AML-193 (cell line): Measurements from ENCODE around the gene CNOT2.

ENCODE experiments used
- DNase-seq, 2 experiments: peaks; one replicate each; lab custom pipeline; 2025; lab: John Stamatoyannopoulos, UW

The CNOT2 gene, protein sequence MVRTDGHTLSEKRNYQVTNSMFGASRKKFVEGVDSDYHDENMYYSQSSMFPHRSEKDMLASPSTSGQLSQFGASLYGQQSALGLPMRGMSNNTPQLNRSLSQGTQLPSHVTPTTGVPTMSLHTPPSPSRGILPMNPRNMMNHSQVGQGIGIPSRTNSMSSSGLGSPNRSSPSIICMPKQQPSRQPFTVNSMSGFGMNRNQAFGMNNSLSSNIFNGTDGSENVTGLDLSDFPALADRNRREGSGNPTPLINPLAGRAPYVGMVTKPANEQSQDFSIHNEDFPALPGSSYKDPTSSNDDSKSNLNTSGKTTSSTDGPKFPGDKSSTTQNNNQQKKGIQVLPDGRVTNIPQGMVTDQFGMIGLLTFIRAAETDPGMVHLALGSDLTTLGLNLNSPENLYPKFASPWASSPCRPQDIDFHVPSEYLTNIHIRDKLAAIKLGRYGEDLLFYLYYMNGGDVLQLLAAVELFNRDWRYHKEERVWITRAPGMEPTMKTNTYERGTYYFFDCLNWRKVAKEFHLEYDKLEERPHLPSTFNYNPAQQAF

DNA sequence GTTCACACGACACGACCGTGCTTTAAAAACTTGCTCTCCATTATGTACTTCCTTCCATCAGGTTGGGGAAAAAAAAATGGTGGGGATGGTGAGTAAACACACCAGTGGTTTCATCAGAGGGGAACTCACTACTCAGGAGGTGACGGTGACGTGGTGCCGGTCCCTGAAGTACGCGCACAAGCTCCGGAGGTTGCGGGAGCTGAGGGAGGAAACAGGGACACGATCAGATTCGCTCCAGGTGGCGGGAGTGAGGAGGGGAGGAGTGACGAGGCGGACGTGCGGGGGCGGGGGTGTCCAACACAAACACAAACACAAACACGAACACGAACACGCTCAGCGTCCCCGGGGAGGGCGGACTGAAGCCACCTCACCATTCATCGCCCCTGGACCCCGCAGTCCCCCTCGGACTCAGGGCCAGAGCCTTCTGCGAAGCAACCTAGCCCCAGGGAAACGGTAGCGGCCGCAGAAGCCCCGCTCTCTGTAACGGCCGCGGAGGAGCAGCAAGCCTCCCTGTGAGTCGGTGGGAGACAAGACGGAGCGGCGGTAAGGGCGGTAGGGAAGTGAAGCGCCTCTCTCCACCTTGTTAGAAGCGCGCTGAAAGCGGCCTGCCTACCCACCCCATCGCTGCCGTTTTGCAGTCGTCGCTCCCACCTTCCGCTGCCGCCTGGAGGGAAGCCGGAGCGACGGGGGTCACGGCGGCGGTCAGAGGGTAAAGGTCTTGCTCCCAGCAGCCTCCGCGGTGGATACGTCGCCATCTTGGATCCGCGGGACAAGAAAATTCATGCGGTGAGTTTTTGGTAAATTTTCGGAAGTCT lies at the start of gene CNOT2:
Gene CNOT2 (plus strand): TSS at position 739 of the 815 bp plus-strand sequence. CDS start 34,794 bp downstream, outside the sequence.
- peak; percentile 79 to 82 for DNase-seq

DNA sequence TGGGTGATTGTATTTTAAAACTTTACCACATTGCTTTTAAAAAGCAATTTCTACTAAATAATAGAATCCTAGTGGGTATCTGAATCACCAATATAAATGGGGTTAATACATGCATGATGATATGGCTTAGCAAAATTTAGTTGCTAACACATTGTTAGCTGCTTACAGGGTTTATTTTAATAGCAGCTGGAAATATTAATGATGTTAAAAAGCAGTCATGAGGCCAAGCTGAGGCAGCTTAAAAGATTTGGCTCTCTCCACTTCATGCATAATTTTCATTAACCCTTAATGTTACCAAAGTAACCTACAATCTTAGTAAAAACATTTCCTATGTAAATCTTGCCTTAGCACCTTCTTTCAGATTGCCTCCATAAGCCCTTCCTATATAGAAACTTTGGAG lies 49.2 kb upstream of the CNOT2 start:
- DNase-seq, result no peak

DNA sequence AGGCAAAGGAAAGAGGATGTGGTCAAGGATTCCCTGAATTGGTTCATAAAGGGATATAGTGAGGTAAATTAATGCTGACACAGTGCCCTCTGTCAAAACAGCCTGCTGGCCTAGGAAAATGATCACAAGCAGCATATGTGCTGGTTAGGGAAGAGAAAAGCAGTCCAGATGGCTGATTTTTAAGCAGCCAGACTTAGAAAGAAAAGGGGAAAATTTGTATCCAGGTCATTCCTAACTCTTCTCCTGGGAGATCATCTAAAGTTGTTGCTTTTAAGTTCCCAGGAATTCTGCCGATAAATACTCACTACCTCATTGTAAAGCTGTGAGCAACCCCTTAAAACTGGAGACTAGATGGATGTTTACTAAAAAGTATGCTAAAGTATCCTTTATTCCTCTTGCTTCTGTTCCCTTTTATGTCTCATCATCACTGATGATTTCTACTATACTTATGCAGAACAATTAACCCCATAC lies 46.4 kb upstream of the CNOT2 start:
- DNase-seq, result no peak

DNA sequence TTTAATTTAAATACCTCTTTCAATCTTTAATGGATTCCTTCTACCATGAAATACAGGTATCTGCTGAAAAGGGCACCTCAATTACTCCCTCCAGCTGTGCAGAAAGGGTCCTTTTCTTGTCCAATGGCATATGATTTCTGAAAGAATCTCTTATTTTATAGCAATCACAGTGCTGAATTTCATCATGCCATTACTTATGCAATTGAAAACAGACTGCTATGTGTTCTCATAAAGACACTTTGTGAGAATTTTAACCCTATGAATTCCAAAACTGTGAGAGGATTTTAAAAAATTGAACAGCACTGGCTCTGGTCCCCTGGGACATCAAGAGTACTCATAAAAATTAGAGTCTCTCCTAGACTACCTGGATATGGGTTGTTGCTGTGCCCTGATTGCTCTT lies 45.9 kb upstream of the CNOT2 start:
- no peak for DNase-seq

DNA sequence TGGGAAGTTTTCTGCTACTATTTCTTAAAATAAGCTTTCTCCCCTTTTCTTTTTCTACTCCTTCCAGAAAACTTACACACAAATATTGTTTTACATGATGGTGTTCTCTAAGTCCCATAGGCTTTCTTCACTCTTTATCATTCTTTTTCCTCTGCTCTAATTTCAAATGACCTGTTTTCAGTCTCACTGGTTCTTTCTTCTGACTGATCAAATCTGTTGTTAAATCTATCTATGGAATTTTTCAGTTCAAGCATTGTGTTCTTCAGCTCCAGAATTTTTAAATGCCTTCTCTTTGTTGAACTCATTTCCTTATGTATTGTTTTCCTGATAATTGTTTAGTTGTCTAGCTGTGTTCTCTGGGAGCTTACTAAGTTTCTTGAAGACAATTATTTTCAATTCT lies 29.5 kb upstream of the CNOT2 start:
- DNase-seq, result no peak

DNA sequence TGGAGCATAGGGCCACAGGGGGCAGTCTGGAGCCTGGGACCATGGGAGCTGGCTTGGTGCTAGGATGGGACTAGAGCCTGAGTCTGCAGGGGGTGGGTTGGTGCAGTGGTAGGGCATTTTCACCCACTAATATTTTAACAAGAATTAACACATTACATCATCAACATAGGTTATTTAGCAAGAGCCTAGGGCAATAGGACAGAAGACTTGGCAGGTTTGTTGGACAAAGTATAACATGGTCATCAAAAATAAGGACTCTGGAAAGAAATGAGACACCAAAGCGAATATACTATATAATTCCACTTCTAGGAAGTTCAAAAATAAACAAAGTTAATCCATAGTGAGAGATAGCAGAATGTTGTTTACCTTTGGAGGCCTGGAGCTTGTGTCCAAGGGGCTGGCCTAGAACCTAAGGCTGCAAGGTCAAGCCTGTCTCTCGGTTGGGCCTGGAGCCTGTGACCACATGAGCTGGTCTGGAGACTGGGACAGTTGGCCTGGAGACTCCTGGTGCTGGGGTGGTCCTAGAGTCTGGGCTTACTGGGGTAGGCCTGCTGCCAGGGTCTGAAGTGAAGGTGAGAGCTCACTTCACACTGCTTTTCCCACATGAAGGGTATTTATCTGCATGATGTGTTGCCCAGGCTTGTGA lies 28.1 kb upstream of the CNOT2 start:
- DNase-seq, result no peak

DNA sequence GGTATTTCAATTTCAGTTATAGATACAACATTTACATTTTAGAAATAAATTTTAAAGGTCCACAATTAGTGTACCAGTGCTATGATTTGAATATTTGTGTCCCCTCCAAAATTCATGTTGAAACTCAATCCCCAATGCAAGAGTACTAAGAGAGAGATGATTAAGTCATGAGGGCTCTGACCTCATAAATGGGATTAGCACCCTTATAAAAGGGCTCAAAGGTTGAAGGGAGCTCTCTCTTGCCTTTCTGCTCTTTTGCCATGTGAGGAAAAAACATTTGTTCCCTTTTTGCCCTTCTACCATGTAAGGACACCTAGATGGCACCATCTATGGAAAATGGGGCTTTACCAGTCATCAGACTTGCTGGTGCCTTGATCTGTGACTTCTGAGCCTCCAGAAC lies 25.8 kb upstream of the CNOT2 start:
- DNase-seq, result no peak

DNA sequence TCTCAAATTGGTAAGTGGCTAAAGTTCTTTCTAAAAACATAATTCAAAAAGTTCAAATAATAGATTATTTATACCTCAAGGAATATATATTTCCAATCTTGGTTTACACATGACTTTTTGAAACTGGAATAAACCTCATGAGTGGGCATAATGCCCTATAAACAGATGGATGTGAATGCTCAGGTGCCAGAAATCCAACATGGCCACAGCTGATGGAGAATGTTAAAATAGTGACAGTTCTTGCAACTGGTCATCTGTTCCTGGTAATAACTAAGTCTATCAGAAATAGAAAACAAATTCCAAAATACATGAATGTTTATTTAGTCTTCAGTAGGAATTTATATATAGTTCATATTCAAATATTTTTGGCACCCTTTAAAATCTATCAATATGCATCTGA lies 21.6 kb upstream of the CNOT2 start:
- DNase-seq, result no peak

DNA sequence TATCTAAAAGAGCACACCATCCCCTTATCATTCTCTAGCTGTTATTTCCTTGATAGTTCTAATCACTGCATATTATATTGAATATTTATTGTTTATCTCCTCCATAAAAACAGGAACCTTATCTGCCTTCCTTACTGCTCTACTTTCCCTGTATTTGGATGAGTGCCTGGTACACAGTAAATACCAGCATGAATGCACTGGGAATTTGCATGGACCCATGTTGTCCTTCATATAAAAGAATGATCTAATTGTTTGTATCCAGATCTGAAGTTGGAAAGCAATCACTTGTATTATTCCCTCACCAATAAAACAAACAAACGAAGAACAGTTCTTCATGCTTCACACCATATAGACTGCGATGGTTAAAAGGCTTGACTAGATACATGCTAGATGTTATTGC lies 15.3 kb upstream of the CNOT2 start:
- no peak for DNase-seq

DNA sequence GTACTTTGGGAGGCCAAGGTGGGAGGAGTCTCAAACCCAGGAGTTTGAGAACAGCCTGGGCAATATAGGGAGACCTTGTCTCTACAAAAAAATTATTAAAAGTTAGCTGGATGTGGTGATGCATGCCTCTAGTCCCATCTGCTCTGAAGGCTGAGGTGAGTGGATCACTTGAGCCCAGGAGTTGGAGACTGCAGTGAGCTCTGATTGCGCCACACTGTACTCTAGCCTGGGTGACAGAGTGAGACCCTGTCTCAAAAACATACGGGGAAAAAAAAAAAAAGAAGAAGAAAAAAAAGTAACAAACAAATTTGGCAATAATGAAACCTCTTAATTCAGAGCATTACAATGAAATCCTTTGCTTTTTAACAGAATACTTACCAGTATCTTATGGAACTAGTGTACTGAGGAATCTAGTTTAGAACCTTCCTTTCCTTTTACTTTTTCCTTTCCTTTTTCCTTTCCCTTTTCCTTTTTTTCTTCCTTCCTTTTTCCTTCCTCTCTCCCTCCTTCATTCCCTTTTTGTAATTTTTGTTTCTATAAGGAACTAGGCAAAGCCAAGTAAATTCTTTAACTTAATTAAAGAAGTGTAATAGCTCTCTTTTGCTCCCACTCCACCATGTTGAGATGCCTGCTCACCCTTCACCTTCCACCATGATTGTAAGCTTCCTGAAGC lies 12.2 kb upstream of the CNOT2 start:
- no peak for DNase-seq

DNA sequence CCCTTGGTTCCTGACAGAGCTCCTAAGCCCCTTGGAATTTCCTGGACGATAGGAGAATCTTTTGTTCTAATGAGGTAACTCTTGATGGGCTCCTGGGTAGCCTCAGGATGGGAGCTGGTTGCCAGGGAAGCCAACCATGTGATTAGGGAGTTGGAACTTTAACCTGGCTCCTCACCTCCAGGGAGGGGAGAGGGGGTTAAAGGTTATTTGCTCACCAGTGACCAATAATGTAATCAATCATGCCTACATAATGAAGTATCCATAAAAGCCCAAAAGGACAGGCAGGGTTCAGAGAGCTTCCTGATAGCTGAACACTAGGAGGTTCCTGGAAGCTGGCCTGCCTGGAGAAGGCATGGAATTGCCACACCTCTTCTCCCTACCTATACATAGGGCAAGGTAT lies 6.2 kb upstream of the CNOT2 start:
- DNase-seq, result no peak

DNA sequence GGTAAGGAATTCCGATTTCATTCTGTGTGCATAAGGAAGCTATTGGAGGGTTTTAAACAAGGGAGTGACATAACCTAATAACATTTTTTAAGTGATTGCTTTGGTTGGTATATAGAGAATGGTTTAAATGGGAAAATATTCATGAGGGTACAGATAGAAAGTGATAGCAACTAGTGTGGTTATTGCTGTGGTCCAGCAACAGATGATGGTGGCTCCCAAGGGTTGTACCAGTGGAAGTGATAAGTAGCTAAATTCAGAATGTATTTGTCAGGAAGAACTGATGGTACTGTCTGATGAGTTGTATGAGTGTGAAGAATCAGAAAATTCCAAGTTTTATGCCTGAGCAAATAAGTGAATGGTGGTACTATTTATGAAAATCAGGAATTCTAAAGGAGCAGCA lies 2.6 kb upstream of the CNOT2 start:
- DNase-seq, result no peak

DNA sequence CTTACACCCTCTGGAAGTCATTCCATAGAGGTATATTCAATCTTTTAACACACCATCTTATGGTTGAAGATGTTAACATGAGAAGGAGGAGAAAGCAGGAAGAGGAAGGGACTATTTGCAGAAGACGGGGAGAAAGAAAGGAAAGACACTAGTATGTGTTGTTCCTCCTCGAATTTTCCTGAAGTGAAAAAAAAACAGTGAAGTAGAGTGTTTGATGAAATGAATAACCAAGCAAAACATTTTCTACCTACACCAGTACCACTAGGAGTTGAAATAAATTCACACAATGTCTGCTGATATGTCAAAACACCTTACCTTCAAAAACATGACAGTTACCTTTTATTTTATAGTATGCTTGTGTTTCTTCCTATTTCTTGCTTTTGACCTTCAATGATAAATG lies 1.4 kb upstream of the CNOT2 start:
- no peak for DNase-seq

DNA sequence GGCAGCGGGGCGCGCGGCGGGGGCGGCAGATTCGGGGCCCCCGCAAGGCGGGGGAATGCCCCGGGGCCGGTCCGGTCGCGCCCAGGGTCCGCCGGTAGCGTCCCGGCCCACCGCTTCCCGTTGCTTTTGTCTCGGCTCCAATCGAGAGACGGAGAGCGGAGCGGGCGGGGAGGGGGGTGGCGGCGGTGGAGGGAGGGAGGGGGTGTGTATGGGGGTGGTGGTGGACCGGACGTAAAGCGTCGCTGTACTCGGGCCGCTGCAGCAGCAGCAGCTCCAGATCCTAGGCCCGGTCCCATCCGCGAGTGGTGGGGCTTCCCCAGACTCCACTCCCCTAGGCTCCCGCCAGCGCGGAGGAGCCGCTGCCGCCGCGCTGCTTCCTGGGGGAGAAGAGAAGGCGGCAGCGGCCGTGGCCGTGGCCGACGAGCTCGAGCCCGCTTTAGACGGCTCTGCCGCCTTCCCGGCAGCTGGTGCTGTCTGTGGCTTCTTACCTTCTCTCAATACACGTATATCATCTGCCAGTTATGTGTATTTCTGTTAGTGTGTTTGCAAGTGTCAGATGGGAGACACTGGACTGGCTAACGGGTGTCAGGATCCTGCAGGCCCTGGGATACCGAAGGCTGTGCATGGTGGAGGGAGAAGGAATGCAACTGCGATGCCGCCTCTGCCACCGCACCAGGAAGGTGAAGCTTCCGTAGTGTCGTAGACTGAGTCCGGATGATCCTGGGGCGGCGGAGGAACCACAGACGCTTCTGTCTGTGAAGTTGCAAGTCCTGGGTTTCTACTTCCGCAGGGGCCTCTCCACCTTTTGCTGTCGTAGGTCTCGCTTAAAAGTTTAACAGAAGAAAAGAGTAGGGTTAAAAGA lies 508 bp downstream of the CNOT2 start:
- DNase-seq, result peak in 1 of 2 experiments; percentile 37

DNA sequence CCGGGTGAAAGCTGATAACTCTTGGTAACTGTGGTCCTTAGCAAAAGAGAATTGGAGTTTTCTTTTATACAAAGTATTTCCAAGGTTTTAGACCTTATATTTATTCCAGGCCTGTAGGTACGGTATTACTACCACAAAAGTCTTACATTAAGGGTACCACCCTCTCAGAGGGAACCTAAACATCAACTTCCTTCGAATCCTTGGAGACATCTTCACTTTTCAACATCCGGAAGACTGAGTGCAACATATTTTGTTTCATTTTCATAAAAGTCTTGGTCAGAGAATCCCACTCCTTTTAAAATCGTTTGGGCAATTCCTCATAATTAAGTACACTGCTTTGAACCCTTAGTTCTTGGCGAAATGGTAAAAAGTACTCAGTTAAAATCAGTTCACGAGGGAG lies 1.2 kb downstream of the CNOT2 start:
- DNase-seq, result no peak

DNA sequence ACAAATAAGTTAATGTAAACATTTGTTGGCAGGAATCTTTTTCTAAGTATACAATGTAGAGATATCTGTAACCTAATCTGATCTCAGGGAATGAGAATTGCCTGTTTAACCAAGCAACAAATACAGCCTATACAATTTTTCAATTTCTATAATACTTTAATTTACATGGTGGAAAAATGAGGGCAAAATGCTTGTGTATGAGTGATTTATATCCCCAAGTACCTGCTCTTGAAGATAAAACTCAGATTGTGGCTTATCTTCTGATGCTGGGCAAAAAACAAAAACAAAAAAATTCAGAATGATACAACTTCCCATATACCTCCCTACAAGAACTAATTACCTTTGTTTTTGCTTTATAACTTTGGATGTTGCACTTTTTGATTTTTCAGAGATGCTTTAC lies 2.2 kb downstream of the CNOT2 start:
- no peak for DNase-seq

DNA sequence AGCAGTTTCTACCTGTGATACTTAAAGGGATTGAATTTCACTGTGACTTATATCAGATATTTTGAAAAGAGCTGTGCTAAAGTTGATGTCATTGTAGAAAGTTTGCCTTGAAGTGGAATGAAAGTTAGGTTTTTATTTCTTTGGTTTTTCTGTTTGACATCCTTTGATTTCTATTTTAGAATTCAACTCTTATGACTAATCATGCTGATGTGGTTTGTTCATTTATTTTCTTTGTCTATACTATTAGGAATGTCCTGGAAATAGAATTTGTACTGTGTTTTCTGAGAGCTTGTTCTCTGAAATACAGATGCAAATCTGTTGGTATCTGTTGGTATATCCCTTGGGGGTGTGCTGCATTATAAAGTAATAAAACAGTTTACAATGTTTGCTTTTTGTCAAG lies 3.3 kb downstream of the CNOT2 start:
- DNase-seq, result no peak

DNA sequence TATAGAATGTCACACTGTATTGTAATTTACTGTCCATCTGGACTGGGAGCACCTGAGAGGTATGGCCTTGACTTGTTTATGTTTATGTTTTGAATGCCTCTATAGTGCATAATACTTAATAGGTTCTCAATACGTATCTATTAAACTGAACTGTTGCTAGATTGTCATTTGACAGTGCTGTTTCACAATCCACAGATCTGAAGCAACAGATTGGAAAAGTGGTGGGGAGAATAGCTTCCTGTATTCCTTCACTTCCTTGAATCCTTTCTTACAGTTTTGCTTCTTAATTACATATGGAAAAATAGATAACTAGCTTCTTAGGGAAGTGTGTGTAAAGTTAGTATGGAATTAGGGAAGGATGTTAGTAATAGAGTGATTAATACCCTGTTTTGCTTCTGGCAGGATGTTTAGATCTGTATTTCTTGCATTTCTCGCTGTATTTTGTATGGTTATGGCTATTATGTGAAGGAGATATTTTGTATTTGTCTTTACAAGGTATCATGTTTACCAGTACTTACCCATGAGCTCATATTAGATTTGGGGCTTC lies 4.5 kb downstream of the CNOT2 start:
- peak in 1 of 2 experiments; percentile 8 for DNase-seq

DNA sequence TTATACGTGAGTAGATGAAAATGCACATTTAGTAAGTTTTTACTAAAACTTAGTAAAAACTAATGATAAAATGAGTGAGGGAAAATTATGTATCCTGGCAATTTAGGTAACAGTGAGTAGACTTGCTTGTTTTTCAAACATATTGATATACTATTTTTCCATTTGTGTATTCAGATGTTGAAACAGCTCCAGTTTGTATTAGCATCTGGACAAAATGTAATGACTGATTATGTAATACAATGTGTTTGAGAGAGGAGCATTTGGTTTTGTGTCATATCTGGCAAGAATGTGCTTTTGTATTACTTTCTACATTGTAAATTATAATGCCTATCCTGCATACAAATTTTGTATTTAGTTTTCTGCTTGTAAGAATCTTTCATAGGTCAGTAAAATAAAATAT lies 5.6 kb downstream of the CNOT2 start:
- DNase-seq, result peak in 1 of 2 experiments; percentile 12

DNA sequence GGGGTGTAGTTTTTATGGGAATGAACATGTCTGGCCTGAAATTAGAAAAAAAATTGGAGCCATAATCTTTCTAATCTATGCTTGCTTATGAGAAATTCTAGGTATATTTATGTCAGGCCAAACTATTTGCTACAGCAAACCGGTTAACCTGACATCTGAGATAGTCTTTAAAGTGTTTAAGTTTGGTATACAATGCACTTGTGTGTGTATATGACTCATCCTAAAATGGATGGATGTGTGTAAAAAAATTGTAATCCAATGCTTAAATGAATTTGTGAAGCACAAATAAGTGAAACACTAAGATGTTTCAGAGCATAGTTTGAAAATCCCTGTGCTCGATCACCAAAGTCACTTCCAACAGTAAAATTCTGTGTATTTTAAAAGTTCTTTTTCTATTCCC lies 6.7 kb downstream of the CNOT2 start:
- no peak for DNase-seq

DNA sequence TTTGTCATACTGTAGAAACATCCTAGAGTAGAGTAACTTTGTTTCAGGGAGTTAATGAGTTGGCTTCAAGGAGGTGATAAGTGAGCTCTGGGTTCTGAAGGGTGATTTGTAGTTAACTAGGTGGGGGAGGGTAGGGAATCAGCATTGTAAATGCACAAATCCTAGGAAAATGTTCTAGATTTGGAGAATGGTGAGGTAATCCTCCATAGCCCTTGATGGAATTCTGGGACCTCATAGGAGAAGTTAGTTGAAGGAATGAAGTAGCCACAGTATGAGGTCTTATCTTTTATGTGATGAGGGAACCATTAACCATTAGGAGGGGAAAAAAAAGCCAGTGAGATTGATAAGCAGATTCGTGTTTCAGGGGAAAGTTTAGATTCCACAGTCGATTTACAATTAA lies 8.0 kb downstream of the CNOT2 start:
- DNase-seq, result no peak
